Hematopoietic multipotent progenitor cell treated with erythropoietin and hydrocortisone succinate and interleukin-3 and kit ligand, for 8 days (in vitro differentiated cells): Measurements from ENCODE around the gene PLCB1.

Experiments
- DNase-seq: peaks from one replicate; pipeline ENCODE4 v3.0.0-alpha.2; 2015

PLCB1 gene

GRCh38 chr20:8213270-8213669 lies 81.2 kb downstream of the PLCB1 start:
- DNase-seq, result no peak

- no peak for DNase-seq
These were observed 81.9 kb downstream of the PLCB1 start for GRCh38 chr20:8213831-8214587.

- DNase-seq, result no peak
These were observed 83.3 kb downstream of the PLCB1 start for GRCh38 chr20:8215361-8215781.

- no peak for DNase-seq
These were observed 84.5 kb downstream of the PLCB1 start for GRCh38 chr20:8216375-8217200.

GRCh38 chr20:8218861-8219260 lies 86.8 kb downstream of the PLCB1 start:
- no peak for DNase-seq

- no peak for DNase-seq
These were observed 87.3 kb downstream of the PLCB1 start for GRCh38 chr20:8219403-8219802.

GRCh38 chr20:8220716-8221115 lies 88.7 kb downstream of the PLCB1 start:
- no peak for DNase-seq

GRCh38 chr20:8221887-8222419 lies 89.9 kb downstream of the PLCB1 start:
- DNase-seq, result no peak

GRCh38 chr20:8223091-8223870 lies 91.2 kb downstream of the PLCB1 start:
- no peak for DNase-seq

GRCh38 chr20:8225658-8226057 lies 93.6 kb downstream of the PLCB1 start:
- DNase-seq, result no peak

- DNase-seq, result no peak
These were observed 94.0 kb downstream of the PLCB1 start for GRCh38 chr20:8226106-8226505.

GRCh38 chr20:8227293-8227692 lies 95.2 kb downstream of the PLCB1 start:
- no peak for DNase-seq

GRCh38 chr20:8228315-8228714 lies 96.2 kb downstream of the PLCB1 start:
- DNase-seq, result no peak

GRCh38 chr20:8229090-8229489 lies 97.0 kb downstream of the PLCB1 start:
- DNase-seq, result no peak

GRCh38 chr20:8231038-8231437 lies 99.0 kb downstream of the PLCB1 start:
- no peak for DNase-seq

- no peak for DNase-seq
These were observed 100.3 kb downstream of the PLCB1 start for GRCh38 chr20:8232332-8232731.

- DNase-seq, result no peak
These were observed 102.5 kb downstream of the PLCB1 start for GRCh38 chr20:8234580-8234979.

- DNase-seq, result no peak
These were observed 110.0 kb downstream of the PLCB1 start for GRCh38 chr20:8242066-8242465.

- no peak for DNase-seq
These were observed 111.0 kb downstream of the PLCB1 start for GRCh38 chr20:8242827-8243724.

- DNase-seq, result no peak
These were observed 112.6 kb downstream of the PLCB1 start for GRCh38 chr20:8244637-8245036.

- DNase-seq, result no peak
These were observed 114.1 kb downstream of the PLCB1 start for GRCh38 chr20:8246153-8246552.

GRCh38 chr20:8246716-8247115 lies 114.7 kb downstream of the PLCB1 start:
- DNase-seq, result no peak
